Measurements from ENCODE around the gene CKS1B. TPM values are rescaled to one million over a fixed set of nuclear protein-coding genes. Genes with fewer than 3 reads are reported as not detected.

The CKS1B gene
- polyA plus RNA-seq, 4 donors, result 63.7 to 117 (median 75.6) TPM

DNA sequence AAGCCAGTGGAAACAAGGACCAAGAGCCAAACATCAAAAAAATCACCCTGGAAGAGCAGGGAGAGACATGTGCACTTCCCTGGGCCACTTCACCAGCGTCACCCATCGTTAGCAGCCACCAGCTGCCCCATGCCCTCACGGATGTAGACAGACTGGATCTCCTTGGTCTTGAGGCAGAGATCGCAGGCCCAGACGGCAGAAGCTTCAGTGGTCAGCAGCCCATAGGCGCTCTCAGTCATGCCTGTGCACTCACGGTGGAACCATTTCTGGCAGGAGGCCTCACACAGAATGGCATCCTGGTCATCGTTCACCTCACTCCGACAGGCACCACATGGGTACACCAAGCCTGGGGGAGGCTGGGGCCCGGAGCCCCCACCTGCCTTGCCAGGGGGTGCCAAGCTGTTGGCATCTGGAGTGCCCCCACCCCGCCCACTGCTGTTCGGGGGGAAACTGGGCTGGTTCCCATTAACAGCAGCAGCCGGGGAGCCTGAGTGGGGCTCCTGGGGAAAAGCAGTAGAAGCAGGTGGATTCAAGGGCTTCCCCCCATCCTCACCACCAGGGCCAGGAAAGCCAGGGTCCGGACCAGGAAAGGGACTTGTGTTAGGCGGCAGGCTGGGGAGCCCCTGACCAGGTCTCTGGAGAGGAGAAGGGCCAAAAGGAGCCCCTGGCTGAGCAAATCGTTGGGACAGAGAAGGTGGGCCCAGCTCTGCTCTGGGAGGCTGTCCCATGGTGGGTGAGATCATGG is 15.6 kb upstream of the CKS1B start:
- H3K4me3 ChIP-seq (ENCODE audit: low read depth in 1 of 3, low read length in 3 of 3), result no peak overlapping the region
- WGBS, 3 donors, result 87 to 92% (median 91%) methylated on average over 16 of the region's 16 CpGs
- H3K36me3 ChIP-seq (ENCODE audit: control insufficient read depth in 3 of 3, insufficient read depth in 2 of 3, low read depth in 1 of 3, low read length in 3 of 3), result peaks cover 6 to 29% (median 12%) of the 10 kb centered on the region in 3 donors
- DNase-seq (no peak), FAIRE-seq (no peak)
- no peak overlapping the region for H3K27ac ChIP-seq (ENCODE audit: low read depth in 1 of 3, low read length in 2 of 3)
- H3K27me3 ChIP-seq (ENCODE audit: control insufficient read depth in 3 of 3, insufficient read depth in 3 of 3, low read length in 3 of 3), result no peaks in the 10 kb centered on the region
- H3K4me1 ChIP-seq (ENCODE audit: control insufficient read depth in 3 of 3, insufficient read depth in 2 of 3, low read depth in 1 of 3, low read length in 2 of 3), result peaks cover 4 to 39% (median 10%) of the 10 kb centered on the region in 3 donors
- H3K9me3 ChIP-seq (ENCODE audit: control insufficient read depth in 2 of 2, insufficient read depth in 1 of 2, low read depth in 1 of 2, low read length in 1 of 2), result no peaks in the 10 kb centered on the region

GRCh38 chr1:154959426-154959780 is 15.1 kb upstream of the CKS1B start:
- H3K27ac ChIP-seq (ENCODE audit: low read depth in 1 of 3, low read length in 2 of 3), result no peak overlapping the region
- FAIRE-seq (no peak), DNase-seq (no peak)
- WGBS, 3 donors, result 91 to 97% (median 94%) methylated on average over 7 of the region's 7 CpGs
- H3K36me3 ChIP-seq (ENCODE audit: control insufficient read depth in 3 of 3, insufficient read depth in 2 of 3, low read depth in 1 of 3, low read length in 3 of 3), result peaks cover 8 to 34% (median 12%) of the 10 kb centered on the region in 3 donors
- H3K4me1 ChIP-seq (ENCODE audit: control insufficient read depth in 3 of 3, insufficient read depth in 2 of 3, low read depth in 1 of 3, low read length in 2 of 3), result peaks cover 4 to 36% (median 9%) of the 10 kb centered on the region in 3 donors
- H3K4me3 ChIP-seq (ENCODE audit: low read depth in 1 of 3, low read length in 3 of 3), result no peak overlapping the region
- H3K27me3 ChIP-seq (ENCODE audit: control insufficient read depth in 3 of 3, insufficient read depth in 3 of 3, low read length in 3 of 3), result no peaks in the 10 kb centered on the region
- H3K9me3 ChIP-seq (ENCODE audit: control insufficient read depth in 2 of 2, insufficient read depth in 1 of 2, low read depth in 1 of 2, low read length in 1 of 2), result no peaks in the 10 kb centered on the region

DNA sequence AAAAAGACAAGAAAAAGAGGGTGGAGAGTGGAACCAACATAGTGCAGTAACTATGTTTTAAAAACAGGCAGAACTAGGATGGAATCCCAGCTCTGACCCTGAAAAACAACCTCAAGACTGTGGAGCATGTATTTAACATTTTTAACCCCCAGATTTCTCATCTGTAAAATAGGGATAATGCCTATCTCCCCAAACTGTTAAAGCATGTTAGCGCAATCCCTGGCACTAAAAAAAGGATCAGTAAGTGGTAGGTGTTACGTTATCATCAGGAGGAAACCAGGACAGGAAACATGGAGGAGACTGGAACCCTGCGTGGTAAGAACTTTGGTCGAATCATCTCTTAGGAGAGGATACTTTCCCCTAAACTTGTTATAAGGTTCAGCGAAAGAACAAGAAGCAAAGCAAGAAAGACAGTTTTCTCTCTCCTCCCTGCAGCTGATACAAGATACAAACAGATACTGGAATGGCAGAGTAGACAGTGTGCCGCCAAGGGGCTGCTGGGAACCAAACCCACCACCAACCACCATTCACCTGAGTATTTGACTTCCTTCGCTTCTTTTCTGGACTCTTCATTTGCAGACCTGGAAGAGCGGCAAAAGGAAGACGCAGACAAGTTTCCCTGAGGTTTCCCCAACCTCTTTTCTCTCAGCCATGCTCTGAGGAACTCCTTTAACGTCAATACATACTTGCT is 13.9 kb upstream of the CKS1B start:
- peak overlapping the region; percentile 54 to 100 (median 96) for H3K27ac ChIP-seq (ENCODE audit: low read depth in 1 of 3, low read length in 2 of 3)
- H3K9me3 ChIP-seq (ENCODE audit: control insufficient read depth in 2 of 2, insufficient read depth in 1 of 2, low read depth in 1 of 2, low read length in 1 of 2), result no peaks in the 10 kb centered on the region
- no peaks in the 10 kb centered on the region for H3K27me3 ChIP-seq (ENCODE audit: control insufficient read depth in 3 of 3, insufficient read depth in 3 of 3, low read length in 3 of 3)
- peaks cover 10 to 46% (median 20%) of the 10 kb centered on the region in 3 donors for H3K36me3 ChIP-seq (ENCODE audit: control insufficient read depth in 3 of 3, insufficient read depth in 2 of 3, low read depth in 1 of 3, low read length in 3 of 3)
- FAIRE-seq, result no peak
- peak overlapping the region; percentile 78 to 89 (median 89) for H3K4me3 ChIP-seq (ENCODE audit: low read depth in 1 of 3, low read length in 3 of 3)
- 12 to 21% (median 16%) methylated on average over 10 of the region's 10 CpGs for WGBS, 3 donors
- no peak for DNase-seq
- peaks cover 4 to 28% (median 9%) of the 10 kb centered on the region in 3 donors for H3K4me1 ChIP-seq (ENCODE audit: control insufficient read depth in 3 of 3, insufficient read depth in 2 of 3, low read depth in 1 of 3, low read length in 2 of 3)

GRCh38 chr1:154961207-154962155 is 13.0 kb upstream of the CKS1B start, which contains the start of gene PYGO2:
Gene PYGO2 (minus strand): TSS chr1:154961782. CDS start chr1:154961576, 206 bp downstream.
- no peaks in the 10 kb centered on the region for H3K9me3 ChIP-seq (ENCODE audit: control insufficient read depth in 2 of 2, insufficient read depth in 1 of 2, low read depth in 1 of 2, low read length in 1 of 2)
- H3K27me3 ChIP-seq (ENCODE audit: control insufficient read depth in 3 of 3, insufficient read depth in 3 of 3, low read length in 3 of 3), result no peaks in the 10 kb centered on the region
- DNase-seq (peak; percentile 79 to 96), FAIRE-seq (no peak)
- 0 to 1% (median 0%) methylated on average over 64 to 93 of the region's 93 CpGs for WGBS, 3 donors
- H3K36me3 ChIP-seq (ENCODE audit: control insufficient read depth in 3 of 3, insufficient read depth in 2 of 3, low read depth in 1 of 3, low read length in 3 of 3), result peaks cover 12 to 55% (median 25%) of the 10 kb centered on the region in 3 donors
- peaks cover 2 to 25% (median 7%) of the 10 kb centered on the region in 3 donors for H3K4me1 ChIP-seq (ENCODE audit: control insufficient read depth in 3 of 3, insufficient read depth in 2 of 3, low read depth in 1 of 3, low read length in 2 of 3)
- H3K4me3 ChIP-seq (ENCODE audit: low read depth in 1 of 3, low read length in 3 of 3), result peak within 1 kb of the TSS; percentile 78 to 89 (median 89)
- peak within 1 kb of the TSS; percentile 96 to 100 (median 97) for H3K27ac ChIP-seq (ENCODE audit: low read depth in 1 of 3, low read length in 2 of 3)

DNA sequence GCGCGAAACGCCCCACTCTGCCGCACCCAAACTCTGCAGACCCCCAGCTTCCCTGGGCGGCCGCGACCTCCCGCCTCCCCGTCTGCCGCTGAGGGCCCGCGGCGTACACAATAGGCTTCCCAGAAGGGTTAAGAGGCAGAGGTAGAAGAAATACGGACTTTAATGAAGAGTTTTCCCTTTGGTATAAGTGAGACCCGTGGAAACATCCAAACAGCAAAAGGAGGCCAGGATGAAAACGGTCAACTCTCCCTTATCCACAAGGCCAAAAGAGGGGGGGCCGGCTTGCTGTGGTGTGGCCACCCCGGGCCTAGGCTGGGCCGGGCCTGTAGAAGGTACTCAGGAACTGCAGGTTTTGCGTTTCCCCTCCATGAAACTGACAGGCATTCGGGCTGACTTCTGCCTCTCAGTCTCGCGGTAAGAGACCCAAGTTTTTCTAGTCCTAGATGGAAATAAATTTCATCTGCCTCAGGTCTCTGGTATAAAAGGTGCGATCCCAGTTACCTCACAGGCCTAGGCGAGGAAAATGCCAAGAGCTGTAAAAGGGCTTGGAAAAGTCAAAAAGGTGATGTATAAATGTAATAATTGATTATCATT is 12.2 kb upstream of the CKS1B start:
- H3K27me3 ChIP-seq (ENCODE audit: control insufficient read depth in 3 of 3, insufficient read depth in 3 of 3, low read length in 3 of 3), result no peaks in the 10 kb centered on the region
- peak overlapping the region; percentile 96 to 100 (median 97) for H3K27ac ChIP-seq (ENCODE audit: low read depth in 1 of 3, low read length in 2 of 3)
- FAIRE-seq (no peak), DNase-seq (no peak)
- H3K9me3 ChIP-seq (ENCODE audit: control insufficient read depth in 2 of 2, insufficient read depth in 1 of 2, low read depth in 1 of 2, low read length in 1 of 2), result no peaks in the 10 kb centered on the region
- H3K4me3 ChIP-seq (ENCODE audit: low read depth in 1 of 3, low read length in 3 of 3), result peak overlapping the region; percentile 78 to 89 (median 89)
- peaks cover 0 to 18% (median 4%) of the 10 kb centered on the region in 3 donors for H3K4me1 ChIP-seq (ENCODE audit: control insufficient read depth in 3 of 3, insufficient read depth in 2 of 3, low read depth in 1 of 3, low read length in 2 of 3)
- WGBS, 3 donors, result 1 to 4% (median 3%) methylated on average over 22 to 25 of the region's 25 CpGs
- peaks cover 12 to 62% (median 30%) of the 10 kb centered on the region in 3 donors for H3K36me3 ChIP-seq (ENCODE audit: control insufficient read depth in 3 of 3, insufficient read depth in 2 of 3, low read depth in 1 of 3, low read length in 3 of 3)

GRCh38 chr1:154962795-154963330 is 11.6 kb upstream of the CKS1B start:
- Histone ChIP-seq H3K4me1 (ENCODE audit: control insufficient read depth in 3 of 3, insufficient read depth in 2 of 3, low read depth in 1 of 3, low read length in 2 of 3) (peaks cover 0 to 15% (median 4%) of the 10 kb centered on the region in 3 donors), H3K9me3 (ENCODE audit: control insufficient read depth in 2 of 2, insufficient read depth in 1 of 2, low read depth in 1 of 2, low read length in 1 of 2) (no peaks in the 10 kb centered on the region), H3K27me3 (ENCODE audit: control insufficient read depth in 3 of 3, insufficient read depth in 3 of 3, low read length in 3 of 3) (no peaks in the 10 kb centered on the region), H3K27ac (ENCODE audit: low read depth in 1 of 3, low read length in 2 of 3) (peak overlapping the region in 2 of 3 donors; percentile 14 to 96), H3K4me3 (ENCODE audit: low read depth in 1 of 3, low read length in 3 of 3) (peak overlapping the region in 1 of 3 donors; percentile 89), H3K36me3 (ENCODE audit: control insufficient read depth in 3 of 3, insufficient read depth in 2 of 3, low read depth in 1 of 3, low read length in 3 of 3) (peaks cover 12 to 69% (median 34%) of the 10 kb centered on the region in 3 donors)
- FAIRE-seq (no peak), DNase-seq (no peak)
- WGBS, 3 donors, result 67 to 79% (median 70%) methylated on average over 6 of the region's 6 CpGs

DNA sequence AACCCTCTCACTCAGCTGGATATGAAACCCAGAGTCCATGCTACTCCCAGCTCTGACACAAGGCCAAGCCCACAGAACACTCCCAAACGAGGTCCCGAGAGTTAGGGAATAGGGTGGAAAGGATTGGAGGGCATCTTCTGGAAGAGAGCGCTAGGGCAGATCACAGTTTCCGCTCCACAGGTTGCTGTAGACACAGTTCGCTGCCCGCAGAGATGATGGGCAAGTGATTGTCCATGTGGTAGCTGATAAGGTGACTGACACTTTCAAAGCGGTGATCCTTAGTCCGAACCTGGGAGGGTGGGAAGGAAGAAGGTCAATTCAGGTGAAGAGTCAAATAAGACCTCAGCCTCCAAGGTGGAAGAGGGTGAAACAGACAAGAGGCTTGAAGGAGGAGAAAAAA is 10.8 kb upstream of the CKS1B start:
- WGBS, 3 donors, result 75 to 84% (median 82%) methylated on average over 8 of the region's 8 CpGs
- H3K4me3 ChIP-seq (ENCODE audit: low read depth in 1 of 3, low read length in 3 of 3), result no peak overlapping the region
- H3K9me3 ChIP-seq (ENCODE audit: control insufficient read depth in 2 of 2, insufficient read depth in 1 of 2, low read depth in 1 of 2, low read length in 1 of 2), result no peaks in the 10 kb centered on the region
- H3K27ac ChIP-seq (ENCODE audit: low read depth in 1 of 3, low read length in 2 of 3), result no peak overlapping the region
- DNase-seq (no peak), FAIRE-seq (no peak)
- peaks cover 0 to 15% (median 4%) of the 10 kb centered on the region in 3 donors for H3K4me1 ChIP-seq (ENCODE audit: control insufficient read depth in 3 of 3, insufficient read depth in 2 of 3, low read depth in 1 of 3, low read length in 2 of 3)
- H3K27me3 ChIP-seq (ENCODE audit: control insufficient read depth in 3 of 3, insufficient read depth in 3 of 3, low read length in 3 of 3), result no peaks in the 10 kb centered on the region
- peaks cover 12 to 70% (median 38%) of the 10 kb centered on the region in 3 donors for H3K36me3 ChIP-seq (ENCODE audit: control insufficient read depth in 3 of 3, insufficient read depth in 2 of 3, low read depth in 1 of 3, low read length in 3 of 3)

Data from small intestine (tissue), 7 donors.